ENCODE data around the gene GM2A. TPM values are rescaled to one million over a fixed set of nuclear protein-coding genes. Genes with fewer than 3 reads are reported as not detected.
A peak's percentile ranks its signal among the peaks of the same experiment; 100 is the strongest.
"Not testable (repeated sequence)": the region's sequence is repeated elsewhere in the genome, so short reads cannot be mapped to it uniquely, and the experiment has no call there.

GM2A gene
- total RNA-seq, 1 donor from 2014 or later: 27.1 TPM

GRCh38 chr5:151236888-151237287 lies 16.1 kb upstream of the GM2A start:
- H3K27me3 Mint-ChIP-seq: no peaks in the 10 kb centered on the region

GRCh38 chr5:151237685-151238084 lies 15.3 kb upstream of the GM2A start:
- Mint-ChIP-seq H3K9me3 (ENCODE audit: low read depth) (no peaks in the 10 kb centered on the region), H3K27ac (no peak overlapping the region), H3K27me3 (no peaks in the 10 kb centered on the region), H3K36me3 (ENCODE audit: insufficient read depth) (no peaks in the 10 kb centered on the region), H3K4me1 (ENCODE audit: low read depth) (peaks cover 4% of the 10 kb centered on the region), H3K4me3 (ENCODE audit: low read depth) (no peak overlapping the region)
- DNase-seq (ENCODE audit: low spot score, unreplicated experiment): no peak
- TF ChIP-seq CTCF (IDR thresholded peaks at IDR 0.05; ENCODE audit: unreplicated experiment): no peak

More at GRCh38 chr5:151236888-151237287, 16.1 kb upstream of the GM2A start:
- DNase-seq (ENCODE audit: low spot score, unreplicated experiment): no peak
- H3K4me1 Mint-ChIP-seq (ENCODE audit: low read depth): peaks cover 4% of the 10 kb centered on the region
- TF ChIP-seq CTCF (IDR thresholded peaks at IDR 0.05; ENCODE audit: unreplicated experiment): no peak
- H3K9me3 Mint-ChIP-seq (ENCODE audit: low read depth): no peaks in the 10 kb centered on the region
- no peaks in the 10 kb centered on the region for H3K36me3 Mint-ChIP-seq (ENCODE audit: insufficient read depth)
- no peak overlapping the region for H3K27ac Mint-ChIP-seq
- H3K4me3 Mint-ChIP-seq (ENCODE audit: low read depth): no peak overlapping the region

DNA sequence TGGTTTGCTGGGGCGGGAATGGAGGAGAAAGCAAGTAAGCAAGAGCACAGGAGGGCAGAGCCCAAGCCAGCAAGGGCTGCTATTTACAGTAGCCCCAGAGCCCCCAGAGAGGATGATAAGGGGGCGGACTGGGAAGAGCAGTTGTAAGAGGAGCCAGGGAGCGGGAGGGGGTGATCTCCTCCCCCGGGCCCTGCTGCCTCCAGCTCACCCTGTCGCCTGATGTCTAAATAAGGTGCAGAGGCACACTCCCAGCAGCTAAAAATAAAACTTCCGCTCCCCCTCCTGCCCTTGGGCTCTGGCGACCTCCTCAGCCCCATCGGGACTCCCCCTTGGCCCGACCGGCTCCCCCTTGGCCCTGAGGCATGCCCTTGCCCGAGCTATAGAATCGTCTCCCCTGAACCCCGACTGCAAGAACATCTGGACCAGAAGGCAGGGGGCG lies 14.7 kb upstream of the GM2A start:
- Mint-ChIP-seq H3K27me3 (no peaks in the 10 kb centered on the region), H3K9me3 (ENCODE audit: low read depth) (no peaks in the 10 kb centered on the region), H3K27ac (no peak overlapping the region), H3K4me1 (ENCODE audit: low read depth) (peaks cover 4% of the 10 kb centered on the region), H3K36me3 (ENCODE audit: insufficient read depth) (no peaks in the 10 kb centered on the region), H3K4me3 (ENCODE audit: low read depth) (no peak overlapping the region)
- no peak for DNase-seq (ENCODE audit: low spot score, unreplicated experiment)
- TF ChIP-seq CTCF (IDR thresholded peaks at IDR 0.05; ENCODE audit: unreplicated experiment): no peak

DNA sequence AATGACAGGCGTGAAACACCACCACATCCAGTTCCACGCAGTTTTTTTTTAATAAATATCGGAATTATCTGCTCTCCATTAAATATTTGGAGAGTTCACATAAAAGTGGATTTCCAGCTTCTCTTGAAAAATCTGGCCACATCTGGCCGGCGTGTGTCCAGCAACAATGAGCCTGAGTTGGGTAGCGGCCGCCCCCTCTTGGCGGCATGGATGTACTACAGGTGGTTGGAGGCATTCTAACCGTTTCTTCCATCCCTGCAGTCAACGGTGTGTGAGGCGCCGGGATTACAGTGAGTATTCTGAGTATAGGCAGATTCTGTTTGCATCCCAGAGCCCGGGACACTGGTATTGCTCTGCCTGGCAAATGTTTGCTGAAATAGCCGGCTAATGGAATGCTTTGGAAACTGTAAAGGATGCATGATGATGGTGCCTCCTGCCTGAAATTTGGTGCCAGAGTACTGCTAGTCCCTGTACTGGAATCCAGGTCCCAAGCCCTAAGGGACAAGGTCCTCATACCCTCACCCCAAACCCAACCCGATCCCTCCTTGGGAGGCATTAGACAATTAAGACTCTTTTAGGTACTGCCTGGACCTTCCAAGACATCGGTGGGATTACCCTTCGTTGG lies 13.6 kb upstream of the GM2A start:
- no peaks in the 10 kb centered on the region for H3K27me3 Mint-ChIP-seq
- TF ChIP-seq CTCF (IDR thresholded peaks at IDR 0.05; ENCODE audit: unreplicated experiment): peak; percentile 61
- H3K4me1 Mint-ChIP-seq (ENCODE audit: low read depth): peaks cover 4% of the 10 kb centered on the region
- H3K9me3 Mint-ChIP-seq (ENCODE audit: low read depth): no peaks in the 10 kb centered on the region
- peak; percentile 17 for DNase-seq (ENCODE audit: low spot score, unreplicated experiment)
- no peaks in the 10 kb centered on the region for H3K36me3 Mint-ChIP-seq (ENCODE audit: insufficient read depth)
- H3K4me3 Mint-ChIP-seq (ENCODE audit: low read depth): no peak overlapping the region
- H3K27ac Mint-ChIP-seq: no peak overlapping the region

DNA sequence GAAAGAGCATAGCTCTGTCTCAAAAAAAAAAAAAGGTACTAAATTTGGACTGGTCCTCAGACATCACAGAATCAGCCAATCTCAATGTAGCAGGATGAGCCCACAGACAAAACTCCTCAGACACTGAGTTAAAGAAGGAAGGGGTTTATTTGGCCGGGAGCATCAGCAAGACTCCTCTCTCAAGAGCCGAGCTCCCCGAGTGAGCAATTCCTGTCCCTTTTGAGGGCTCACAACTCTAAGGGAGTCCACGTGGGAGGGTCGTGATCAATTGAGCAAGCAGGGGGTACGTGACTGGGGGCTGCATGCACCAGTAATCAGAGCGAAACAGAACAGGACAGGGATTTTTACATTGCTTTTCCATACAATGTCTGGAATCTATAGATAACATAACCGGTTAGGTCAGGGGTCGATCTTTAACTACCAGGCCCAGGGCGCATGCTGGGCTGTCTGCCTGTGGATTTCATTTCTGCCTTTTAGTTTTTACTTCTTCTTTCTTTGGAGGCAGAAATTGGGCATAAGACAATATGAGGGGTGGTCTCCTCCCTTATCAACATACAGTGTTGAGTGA lies 12.6 kb upstream of the GM2A start:
- H3K27me3 Mint-ChIP-seq; H3K4me3 Mint-ChIP-seq (ENCODE audit: low read depth); H3K9me3 Mint-ChIP-seq (ENCODE audit: low read depth); H3K27ac Mint-ChIP-seq; H3K36me3 Mint-ChIP-seq (ENCODE audit: insufficient read depth); H3K4me1 Mint-ChIP-seq (ENCODE audit: low read depth); DNase-seq (ENCODE audit: low spot score, unreplicated experiment): not testable (repeated sequence)
